ENCODE measurements around the gene SERPINE1. TPM values are rescaled to one million over a fixed set of nuclear protein-coding genes. Genes with fewer than 3 reads are reported as not detected.

SERPINE1 gene
- total and polyA plus RNA-seq, 2 of the 13 experiments (the other 11 are each of a cell fraction or from before 2014, with no cell fraction given) = 21.2 to 1,576 TPM

DNA sequence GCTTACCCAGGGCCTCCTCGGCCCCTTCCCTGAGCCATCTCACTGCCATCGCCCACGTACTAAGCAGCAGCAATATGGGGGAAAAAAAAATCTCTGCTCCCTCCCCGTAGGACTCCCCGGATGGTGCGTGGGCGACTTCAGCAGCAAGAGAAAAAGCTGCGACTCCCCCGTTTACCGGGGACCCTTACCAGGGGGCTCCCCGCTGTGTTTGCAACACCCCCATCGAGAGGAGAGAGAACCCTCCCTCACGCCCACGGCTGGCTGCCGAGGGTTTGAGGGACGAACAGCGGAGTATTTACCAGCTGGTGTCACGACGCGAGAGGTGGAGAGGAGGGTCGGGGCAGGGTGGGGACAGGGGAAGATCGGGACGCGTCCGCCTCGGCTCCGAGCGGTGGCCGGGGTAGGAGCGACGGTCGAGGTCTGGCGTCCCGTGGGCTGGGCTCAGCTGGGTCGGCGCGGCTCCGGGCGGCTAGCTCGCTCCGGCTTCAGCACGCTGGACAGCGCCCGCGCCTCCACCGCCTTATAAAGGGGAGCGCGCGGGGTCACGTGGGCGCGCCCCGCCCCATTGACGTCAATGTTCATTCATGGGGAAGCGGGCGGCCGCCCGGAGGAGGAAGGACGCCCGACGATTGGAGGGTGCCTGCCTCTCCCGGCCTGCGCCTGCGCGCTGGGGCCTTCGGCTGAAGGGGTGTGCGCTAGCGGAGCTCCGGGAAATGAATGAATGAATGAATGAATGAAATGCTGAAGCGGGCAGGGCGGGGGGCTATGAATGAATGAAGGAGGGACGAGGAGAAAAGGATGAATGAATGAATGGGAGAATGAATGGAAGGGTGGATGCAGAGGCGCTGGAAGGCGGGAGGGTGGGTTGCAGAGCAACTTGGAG, 38.4 kb downstream of the SERPINE1 start, which contains the start of gene VGF (continued):
- TF ChIP-seq STAT6 (CRISPR knock-in tag; IDR thresholded peaks at IDR 0.05; ENCODE audit: borderline replicate concordance) (no peak), ZNF703 (CRISPR knock-in tag; IDR thresholded peaks at IDR 0.05; ENCODE audit: borderline replicate concordance) (no peak), FOXJ3 (CRISPR knock-in tag; IDR thresholded peaks at IDR 0.05; ENCODE audit: borderline replicate concordance) (peak; percentile 59; the same call in 1 of the 2 replicates), RARG (CRISPR knock-in tag; IDR thresholded peaks at IDR 0.05; ENCODE audit: low read depth) (no peak; the same call in 1 of the 2 replicates), ZSCAN21 (CRISPR knock-in tag; IDR thresholded peaks at IDR 0.05; ENCODE audit: borderline replicate concordance) (peak; percentile 98), TRIM24 (CRISPR knock-in tag; IDR thresholded peaks at IDR 0.05) (no peak), POLR2G (IDR thresholded peaks at IDR 0.05; ENCODE audit: low read depth, low read length) (no peak), ZNF331 (CRISPR knock-in tag; IDR thresholded peaks at IDR 0.05) (peak; percentile 99), ZNF33B (CRISPR knock-in tag; IDR thresholded peaks at IDR 0.05) (peak; percentile 97), DZIP1 (CRISPR knock-in tag; IDR thresholded peaks at IDR 0.05) (peak; percentile 77; the same call in 1 of the 2 replicates), CENPT (CRISPR knock-in tag; IDR thresholded peaks at IDR 0.05; ENCODE audit: low read depth) (peak; percentile 95), ZNF451 (CRISPR knock-in tag; IDR thresholded peaks at IDR 0.05) (peak; percentile 97), EED (CRISPR knock-in tag; IDR thresholded peaks at IDR 0.05) (peak; percentile 97; the same call in 1 of the 2 replicates), RXRB (CRISPR knock-in tag; IDR thresholded peaks at IDR 0.05; ENCODE audit: borderline replicate concordance) (peak; percentile 88), MYC (CRISPR knock-in tag; IDR thresholded peaks at IDR 0.05; ENCODE audit: borderline replicate concordance) (peak; percentile 87), HMGXB4 (CRISPR knock-in tag; IDR thresholded peaks at IDR 0.05; ENCODE audit: borderline replicate concordance in 1 of 2, low read depth in 1 of 2) (peak in 1 of 2 experiments; percentile 79; a peak in 1 of 4 replicates), ATF3 (CRISPR knock-in tag; IDR thresholded peaks at IDR 0.05) (peak; percentile 92), HOXA5 (CRISPR knock-in tag; IDR thresholded peaks at IDR 0.05) (peak; percentile 100), PAWR (CRISPR knock-in tag; IDR thresholded peaks at IDR 0.05; ENCODE audit: borderline replicate concordance) (no peak)

All from HepG2 (cell line).